Bronchial epithelial cell (primary cell): ENCODE measurements around the gene SLC35G3. TPM values are rescaled to one million over a fixed set of nuclear protein-coding genes. Genes with fewer than 3 reads are reported as not detected.
"Not testable (repeated sequence)": the region's sequence is repeated elsewhere in the genome, so short reads cannot be mapped to it uniquely, and the experiment has no call there.

Experiments
- DNase-seq: peaks from one replicate; pipeline ENCODE4 v3.0.0-alpha.2; 2010; ENCODE audit warnings: low read depth
- FAIRE-seq: peaks from 2 replicates; lab custom pipeline; 2011; peaks lifted over from hg19 to GRCh38; lab: Jason Lieb, UNC
- H3K27me3 ChIP-seq: 2 replicates; pipeline ENCODE4 v1.5.1; 2011; ENCODE audit warnings: low read length; ENCODE audit not compliant: control insufficient read depth, insufficient read depth
- H3K36me3 ChIP-seq: 2 replicates; pipeline ENCODE4 v1.5.1; 2011; ENCODE audit warnings: low read length; ENCODE audit not compliant: control insufficient read depth, insufficient read depth
- H3K4me3 ChIP-seq: 2 replicates; pipeline ENCODE4 v1.5.1; 2011; ENCODE audit warnings: mild to moderate bottlenecking, low read depth, low read length, control low read depth
- total RNA-seq: library from RNA; depleted of rRNA; stranded (reverse); fragments of >200 nt; gene quantifications from 2 replicates; pipeline ENCODE4 v1.2.1, GENCODE V29; 2014
- TF ChIP-seq, protein P1 (sequence below): IDR thresholded peaks from 2 replicates; pipeline ENCODE4 v1.5.1; 2011; ENCODE audit warnings: mild to moderate bottlenecking, moderate library complexity, low read length, control low read depth, inconsistent platforms; ENCODE audit not compliant: insufficient read depth, severe bottlenecking

Gene SLC35G3
- total RNA-seq, 1 donor from 2014 or later, result not detected

DNA sequence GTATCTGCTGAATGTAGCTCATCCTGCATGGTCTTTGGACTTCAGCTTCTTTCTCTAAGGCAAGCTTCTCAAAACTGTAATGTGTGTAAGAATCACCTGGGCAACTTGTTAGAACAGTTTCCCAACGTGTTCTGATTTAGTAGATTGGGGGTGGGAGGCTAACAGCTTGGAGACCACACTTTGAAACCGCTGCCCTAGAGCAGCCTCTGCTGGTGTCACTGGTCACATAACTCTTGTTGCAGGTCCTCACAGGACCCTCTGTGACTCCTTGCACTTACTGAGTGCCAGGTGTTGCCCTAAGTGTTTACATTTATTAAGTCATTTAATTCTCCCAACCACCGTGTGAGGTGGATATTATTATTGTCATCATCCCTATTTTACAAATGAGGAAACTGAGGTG, 9.9 kb downstream of the SLC35G3 start:
- Histone ChIP-seq H3K27me3 (no peaks in the 10 kb centered on the region), H3K36me3 (no peaks in the 10 kb centered on the region), H3K4me3 (no peak overlapping the region)
- FAIRE-seq, result no peak
- TF ChIP-seq, protein P1, sequence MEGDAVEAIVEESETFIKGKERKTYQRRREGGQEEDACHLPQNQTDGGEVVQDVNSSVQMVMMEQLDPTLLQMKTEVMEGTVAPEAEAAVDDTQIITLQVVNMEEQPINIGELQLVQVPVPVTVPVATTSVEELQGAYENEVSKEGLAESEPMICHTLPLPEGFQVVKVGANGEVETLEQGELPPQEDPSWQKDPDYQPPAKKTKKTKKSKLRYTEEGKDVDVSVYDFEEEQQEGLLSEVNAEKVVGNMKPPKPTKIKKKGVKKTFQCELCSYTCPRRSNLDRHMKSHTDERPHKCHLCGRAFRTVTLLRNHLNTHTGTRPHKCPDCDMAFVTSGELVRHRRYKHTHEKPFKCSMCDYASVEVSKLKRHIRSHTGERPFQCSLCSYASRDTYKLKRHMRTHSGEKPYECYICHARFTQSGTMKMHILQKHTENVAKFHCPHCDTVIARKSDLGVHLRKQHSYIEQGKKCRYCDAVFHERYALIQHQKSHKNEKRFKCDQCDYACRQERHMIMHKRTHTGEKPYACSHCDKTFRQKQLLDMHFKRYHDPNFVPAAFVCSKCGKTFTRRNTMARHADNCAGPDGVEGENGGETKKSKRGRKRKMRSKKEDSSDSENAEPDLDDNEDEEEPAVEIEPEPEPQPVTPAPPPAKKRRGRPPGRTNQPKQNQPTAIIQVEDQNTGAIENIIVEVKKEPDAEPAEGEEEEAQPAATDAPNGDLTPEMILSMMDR, result no peak
- no peak for DNase-seq

DNA sequence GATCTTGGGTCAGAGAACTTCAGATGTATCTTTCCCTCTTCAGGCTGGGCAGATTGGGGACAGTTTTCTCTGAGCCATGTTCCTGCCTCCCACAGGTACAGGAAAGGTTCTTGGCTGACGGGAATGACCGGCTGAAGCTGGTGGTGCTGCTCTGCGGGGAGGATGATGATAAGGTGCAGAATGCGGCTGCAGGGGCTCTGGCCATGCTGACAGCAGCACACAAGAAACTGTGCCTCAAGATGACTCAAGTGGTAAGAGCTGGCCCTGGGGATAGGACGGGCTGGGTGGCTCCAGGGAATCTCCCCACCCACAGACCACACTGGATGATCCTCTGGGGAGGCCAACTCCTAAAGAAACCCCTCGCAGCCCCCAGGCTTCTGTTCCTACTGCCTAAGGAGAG, 10.9 kb downstream of the SLC35G3 start:
- DNase-seq (peak; percentile 29), FAIRE-seq (no peak)
- TF ChIP-seq, protein P1, result no peak
- Histone ChIP-seq H3K4me3 (no peak overlapping the region), H3K27me3 (no peaks in the 10 kb centered on the region), H3K36me3 (no peaks in the 10 kb centered on the region)

DNA sequence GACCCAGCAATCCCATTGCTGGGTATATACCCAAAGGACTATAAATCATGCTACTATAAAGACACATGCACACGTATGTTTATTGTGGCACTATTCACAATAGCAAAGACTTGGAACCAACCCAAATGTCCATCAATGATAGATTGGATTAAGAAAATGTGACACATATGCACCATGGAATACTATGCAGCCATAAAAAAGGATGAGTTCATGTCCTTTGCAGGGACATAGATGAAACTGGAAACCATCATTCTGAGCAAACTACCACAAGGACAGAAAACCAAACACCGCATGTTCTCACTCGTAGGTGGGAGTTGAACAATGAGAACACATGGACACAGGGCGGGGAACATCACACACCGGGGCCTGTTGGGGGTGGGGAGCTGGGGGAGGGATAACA, 14.8 kb downstream of the SLC35G3 start:
- not testable (repeated sequence) for H3K27me3 ChIP-seq, H3K4me3 ChIP-seq, H3K36me3 ChIP-seq, FAIRE-seq, DNase-seq

DNA sequence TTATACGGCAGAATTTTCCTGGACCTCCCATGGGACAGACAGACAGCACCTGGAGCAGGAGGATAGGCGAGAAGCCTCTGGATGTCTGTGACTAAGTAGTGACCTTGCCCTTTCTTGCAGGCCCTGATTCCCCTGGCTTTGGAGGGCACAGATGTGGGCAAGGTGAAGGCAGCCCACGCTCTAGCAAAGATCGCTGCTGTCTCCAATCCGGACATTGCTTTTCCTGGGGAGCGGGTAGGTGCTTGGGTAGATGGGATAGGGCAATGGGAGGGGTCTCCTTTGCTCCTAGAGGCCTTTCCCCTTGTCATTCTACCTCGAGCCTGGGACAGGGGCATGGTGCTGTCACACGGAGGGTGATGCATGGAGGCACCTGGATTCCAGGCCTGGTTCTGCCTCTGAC, 17.3 kb downstream of the SLC35G3 start:
- H3K27me3 ChIP-seq, result peaks cover 3% of the 10 kb centered on the region
- H3K36me3 ChIP-seq, result no peaks in the 10 kb centered on the region
- H3K4me3 ChIP-seq, result no peak overlapping the region
- peak; percentile 13 for FAIRE-seq
- TF ChIP-seq, protein P1, result no peak
- DNase-seq, result no peak

DNA sequence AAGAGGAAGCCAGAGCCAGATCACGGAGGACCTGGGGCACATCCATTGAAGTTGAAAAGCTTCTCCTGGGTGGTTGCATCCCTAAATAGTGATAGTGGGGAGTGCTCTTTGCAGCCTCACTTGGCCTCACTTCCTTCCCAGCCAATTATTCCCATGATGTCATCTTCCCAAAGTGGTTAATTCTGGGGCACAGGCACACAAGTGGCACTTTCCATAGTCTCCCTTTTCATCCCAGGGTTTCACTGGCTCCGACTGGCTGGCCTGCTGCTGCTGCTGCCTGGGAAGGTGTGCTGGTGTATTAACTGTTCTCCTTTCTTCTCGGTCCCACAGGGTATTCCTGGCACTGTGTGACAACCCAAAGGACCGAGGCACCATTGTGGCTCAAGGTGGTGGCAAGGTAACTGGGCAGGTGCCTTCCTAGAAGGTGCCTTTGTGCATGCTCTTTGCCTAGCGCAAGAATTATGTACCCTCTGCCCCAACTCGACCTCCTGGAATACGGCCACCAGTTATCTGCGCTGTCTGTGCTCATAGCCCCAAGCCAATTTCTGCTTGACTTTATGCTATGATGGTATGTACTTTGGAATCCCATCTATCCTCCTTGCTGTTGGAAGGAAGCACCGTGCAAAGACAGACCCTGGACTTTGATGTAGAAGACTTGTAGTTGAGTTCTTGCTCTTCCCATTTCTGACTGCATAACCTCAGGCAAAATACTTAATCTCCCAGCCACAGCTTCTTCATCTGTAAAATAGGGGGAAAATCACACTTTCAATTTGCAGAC, 18.4 kb downstream of the SLC35G3 start:
- no peak overlapping the region for H3K4me3 ChIP-seq
- FAIRE-seq (no peak), DNase-seq (no peak)
- TF ChIP-seq, protein P1, result no peak
- no peaks in the 10 kb centered on the region for H3K36me3 ChIP-seq
- peaks cover 3% of the 10 kb centered on the region for H3K27me3 ChIP-seq

DNA sequence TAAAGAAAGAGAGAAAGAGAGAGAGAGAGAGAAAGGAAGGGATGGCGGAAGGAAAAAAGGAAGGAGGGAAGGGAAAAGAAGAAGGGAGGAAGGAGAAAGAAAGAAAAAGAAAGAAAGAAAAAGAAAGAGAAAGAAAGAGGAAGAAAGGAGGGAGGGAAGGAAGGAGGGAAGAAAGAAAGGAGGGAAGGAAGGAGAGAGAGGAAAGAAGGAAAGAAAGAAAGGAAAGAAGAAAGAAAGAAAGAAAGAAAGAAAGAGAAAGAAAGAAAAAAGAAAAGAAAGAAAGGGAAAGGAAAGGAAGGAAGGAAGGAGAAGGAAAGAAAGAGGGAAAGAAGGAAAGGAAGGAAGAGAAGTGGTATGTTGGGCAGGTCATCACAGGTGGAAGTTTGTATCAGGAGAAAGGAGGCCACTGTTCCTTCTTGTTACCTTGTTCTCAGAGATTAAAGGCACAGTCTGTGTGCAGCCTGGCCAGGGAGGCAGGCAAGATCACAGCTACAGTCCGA, 19.3 kb downstream of the SLC35G3 start:
- no peak for DNase-seq
- H3K36me3 ChIP-seq, result no peaks in the 10 kb centered on the region
- peaks cover 3% of the 10 kb centered on the region for H3K27me3 ChIP-seq
- no peak for FAIRE-seq
- H3K4me3 ChIP-seq, result no peak overlapping the region
- TF ChIP-seq, protein P1, result no peak

DNA sequence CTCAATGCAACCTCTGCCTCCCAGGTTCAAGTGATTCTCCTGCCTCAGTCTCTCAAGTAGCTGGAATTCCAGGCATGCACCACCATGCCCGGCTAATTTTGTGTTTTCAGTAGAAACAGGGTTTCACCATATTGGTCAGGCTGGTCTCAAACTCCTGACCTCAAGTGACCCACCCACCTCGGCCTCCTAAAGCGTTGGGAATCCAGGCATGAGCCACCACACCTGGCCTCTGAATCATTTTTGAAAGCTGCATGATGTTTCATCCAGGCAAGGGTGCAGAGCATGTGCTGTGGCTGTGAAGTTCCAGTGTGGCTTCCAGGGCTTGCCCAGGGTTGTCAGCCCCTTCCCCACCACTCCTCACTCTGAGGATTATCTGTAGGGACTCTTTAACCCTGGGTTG, 21.9 kb downstream of the SLC35G3 start:
- not testable (repeated sequence) for FAIRE-seq, DNase-seq, H3K4me3 ChIP-seq

More for the DNA sequence above, 21.9 kb downstream of the SLC35G3 start:
- H3K36me3 ChIP-seq, H3K27me3 ChIP-seq: not testable (repeated sequence)
